Activated CD8-positive, alpha-beta memory T cell treated with anti-CD3 and anti-CD28 coated beads for 24 hours (primary cell): ENCODE results near the gene KRTAP22-1.

Experiments
- DNase-seq: peaks from one replicate; pipeline ENCODE4 v3.0.0-alpha.2; 2020

KRTAP22-1 gene

GRCh38 chr21:30628109-30628508, 27.2 kb downstream of the KRTAP22-1 start:
- DNase-seq = no peak

- DNase-seq = no peak
Measured at GRCh38 chr21:30629200-30629599, 28.3 kb downstream of the KRTAP22-1 start.

- DNase-seq = no peak
Measured at GRCh38 chr21:30634906-30635305, 34.0 kb downstream of the KRTAP22-1 start, which contains the start of gene KRTAP20-2. TSS of gene KRTAP20-2 (plus strand) at chr21:30635206. CDS start at chr21:30635264, 58 bp downstream.

GRCh38 chr21:30638686-30639085, 37.8 kb downstream of the KRTAP22-1 start:
- DNase-seq = no peak

GRCh38 chr21:30642564-30642963, 41.7 kb downstream of the KRTAP22-1 start, which contains the start of gene KRTAP20-3:
TSS of gene KRTAP20-3 (plus strand) at chr21:30642864.
- no peak for DNase-seq

- no peak for DNase-seq
Measured at GRCh38 chr21:30646904-30647414, 46.1 kb downstream of the KRTAP22-1 start.
